Fibroblast of the aortic adventitia (primary cell): ENCODE results near the gene UPK3A. TPM values are rescaled to one million over a fixed set of nuclear protein-coding genes. Genes with fewer than 3 reads are reported as not detected.
"Not testable (repeated sequence)": the region's sequence is repeated elsewhere in the genome, so short reads cannot be mapped to it uniquely, and the experiment has no call there.

Source experiments
- DNase-seq: peaks from one replicate; pipeline ENCODE4 v3.0.0-alpha.2; 2010; ENCODE audit warnings: low read depth
- H3K4me3 ChIP-seq: 2 replicates; pipeline ENCODE4 v1.5.1; 2011; ENCODE audit warnings: low read depth, mild to moderate bottlenecking, control low read depth, low read length, moderate library complexity
- total RNA-seq: library from RNA; depleted of rRNA; stranded (reverse); fragments of >200 nt; gene quantifications from 2 replicates; pipeline ENCODE4 v1.2.3, GENCODE V29; 2012; ENCODE audit warnings: low replicate concordance
- TF ChIP-seq, protein P1 (sequence below): IDR thresholded peaks from 2 replicates; pipeline ENCODE4 v1.5.1; 2011; ENCODE audit warnings: mild to moderate bottlenecking, low read length, control low read depth, inconsistent platforms; ENCODE audit not compliant: insufficient read depth

UPK3A gene
- total RNA-seq, 1 donor, result not detected

GRCh38 chr22:45259754-45260394 lies 24.9 kb upstream of the UPK3A start:
- H3K4me3 ChIP-seq, result no peak overlapping the region
- no peak for DNase-seq
- TF ChIP-seq, protein P1, sequence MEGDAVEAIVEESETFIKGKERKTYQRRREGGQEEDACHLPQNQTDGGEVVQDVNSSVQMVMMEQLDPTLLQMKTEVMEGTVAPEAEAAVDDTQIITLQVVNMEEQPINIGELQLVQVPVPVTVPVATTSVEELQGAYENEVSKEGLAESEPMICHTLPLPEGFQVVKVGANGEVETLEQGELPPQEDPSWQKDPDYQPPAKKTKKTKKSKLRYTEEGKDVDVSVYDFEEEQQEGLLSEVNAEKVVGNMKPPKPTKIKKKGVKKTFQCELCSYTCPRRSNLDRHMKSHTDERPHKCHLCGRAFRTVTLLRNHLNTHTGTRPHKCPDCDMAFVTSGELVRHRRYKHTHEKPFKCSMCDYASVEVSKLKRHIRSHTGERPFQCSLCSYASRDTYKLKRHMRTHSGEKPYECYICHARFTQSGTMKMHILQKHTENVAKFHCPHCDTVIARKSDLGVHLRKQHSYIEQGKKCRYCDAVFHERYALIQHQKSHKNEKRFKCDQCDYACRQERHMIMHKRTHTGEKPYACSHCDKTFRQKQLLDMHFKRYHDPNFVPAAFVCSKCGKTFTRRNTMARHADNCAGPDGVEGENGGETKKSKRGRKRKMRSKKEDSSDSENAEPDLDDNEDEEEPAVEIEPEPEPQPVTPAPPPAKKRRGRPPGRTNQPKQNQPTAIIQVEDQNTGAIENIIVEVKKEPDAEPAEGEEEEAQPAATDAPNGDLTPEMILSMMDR, result no peak

- not testable (repeated sequence) for DNase-seq
Observed at GRCh38 chr22:45260395-45260759, 24.4 kb upstream of the UPK3A start.

DNA sequence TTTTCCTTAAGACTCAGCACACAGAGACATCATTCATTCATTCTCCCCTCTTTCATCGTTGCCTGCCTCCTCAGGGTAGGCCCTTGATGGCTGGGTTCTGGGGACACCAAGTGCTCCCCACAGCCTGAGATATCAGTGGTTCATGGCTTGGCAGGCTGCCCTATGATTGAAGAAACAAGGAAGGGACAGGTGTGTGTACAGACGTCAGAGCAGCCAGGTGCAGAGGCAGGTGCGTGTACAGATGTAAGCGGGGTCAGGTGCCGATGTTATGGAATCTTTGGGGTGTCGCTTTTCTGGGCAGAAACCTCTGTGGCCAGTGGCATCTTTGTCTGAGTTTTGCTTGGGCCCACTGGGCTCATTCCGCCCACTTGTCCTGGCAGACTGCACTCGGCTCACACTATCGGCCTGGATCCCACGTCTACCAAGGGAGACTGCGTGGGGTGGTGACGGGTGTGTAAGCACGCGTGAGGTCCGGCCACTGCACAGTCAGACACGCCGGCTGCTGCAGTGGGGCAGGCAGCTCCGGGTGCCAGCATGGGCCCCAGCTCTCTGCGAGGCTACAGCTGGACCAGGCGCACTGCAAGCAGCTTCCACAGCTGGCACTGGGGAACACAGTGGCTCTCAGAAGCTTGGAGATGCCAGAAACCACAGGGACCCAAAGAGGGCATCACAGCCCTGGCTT lies 23.2 kb upstream of the UPK3A start:
- H3K4me3 ChIP-seq, result no peak overlapping the region
- no peak for DNase-seq
- TF ChIP-seq, protein P1, result no peak

More at GRCh38 chr22:45260395-45260759, 24.4 kb upstream of the UPK3A start:
- not testable (repeated sequence) for H3K4me3 ChIP-seq

DNA sequence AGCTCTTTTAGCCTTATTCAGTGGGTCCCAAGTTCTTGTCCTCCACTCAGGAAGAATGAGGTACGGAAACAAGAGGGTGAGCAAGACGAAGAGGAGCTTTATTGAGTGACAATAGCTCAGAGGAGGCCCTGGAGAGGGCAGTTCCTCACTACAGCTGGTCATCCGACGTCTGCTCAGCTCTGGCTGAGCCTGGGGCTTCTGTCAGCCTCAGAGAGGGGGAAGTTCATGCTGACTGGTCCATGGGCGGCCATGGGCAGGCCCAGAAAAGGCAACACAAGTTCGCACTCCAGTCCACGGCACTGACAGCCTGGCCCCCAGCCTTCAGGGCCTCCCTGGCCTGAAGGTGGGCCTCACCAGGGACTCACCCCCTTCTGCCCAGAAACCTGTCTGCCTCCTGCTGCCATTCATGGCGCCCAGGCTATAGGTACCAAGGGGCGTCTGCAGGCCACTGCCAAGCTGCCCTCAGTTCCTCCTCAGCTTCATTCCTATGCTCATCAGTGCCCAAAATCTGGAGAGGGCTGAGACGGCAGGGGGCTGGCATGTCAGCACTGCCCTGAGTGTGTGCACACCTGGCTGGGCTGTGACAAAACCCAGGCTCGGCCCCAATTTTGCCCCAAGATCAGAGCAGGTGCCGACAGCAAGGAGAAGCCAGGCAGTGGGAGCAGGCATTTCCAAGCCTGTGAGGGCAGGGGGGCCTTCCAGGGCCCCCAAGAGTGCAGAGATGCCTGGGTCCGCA lies 22.4 kb upstream of the UPK3A start:
- TF ChIP-seq, protein P1, result no peak
- no peak for DNase-seq
- H3K4me3 ChIP-seq, result no peak overlapping the region

- H3K4me3 ChIP-seq, result no peak overlapping the region
- DNase-seq, result no peak
- TF ChIP-seq, protein P1, result no peak
Observed at GRCh38 chr22:45262931-45263462, 21.8 kb upstream of the UPK3A start.

- peak; percentile 84 for DNase-seq
- H3K4me3 ChIP-seq, result no peak overlapping the region
- TF ChIP-seq, protein P1, result peak; percentile 93
Observed at GRCh38 chr22:45263463-45264269, 21.1 kb upstream of the UPK3A start.
